Stimulated activated CD4-positive, alpha-beta T cell treated with anti-CD3 and anti-CD28 coated beads, Interleukin-12 subunit alpha, Interleukin-12 subunit beta, amount 100 ng/mL, for 24 hours (primary cell): ENCODE measurements around the gene ARCN1.

Experiments
- DNase-seq, 2 experiments: peaks; one replicate each; pipeline ENCODE4 v3.0.0-alpha.2; 2020; ENCODE audit warnings: low read depth in 2 of 2

The ARCN1 gene

DNA sequence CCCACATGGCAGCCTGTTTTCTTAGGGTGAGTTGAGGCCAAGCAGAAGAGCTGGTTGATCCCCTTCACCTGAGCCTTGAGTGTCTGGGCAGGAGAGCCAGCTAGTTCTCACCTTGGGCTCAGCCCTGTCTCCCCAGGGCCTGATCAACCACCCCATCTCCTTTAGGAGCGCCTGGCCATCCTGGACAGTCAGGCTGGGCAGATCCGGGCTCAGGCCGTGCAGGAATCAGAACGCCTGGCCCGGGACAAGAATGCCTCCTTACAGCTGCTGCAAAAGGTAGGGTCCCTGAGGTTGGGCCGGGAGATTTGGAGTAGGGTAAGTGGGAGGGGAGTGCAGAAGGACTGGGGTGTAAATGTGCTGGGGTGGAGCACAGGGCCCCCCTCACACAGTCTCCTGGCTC is 66.5 kb downstream of the ARCN1 start:
- no peak for DNase-seq

DNA sequence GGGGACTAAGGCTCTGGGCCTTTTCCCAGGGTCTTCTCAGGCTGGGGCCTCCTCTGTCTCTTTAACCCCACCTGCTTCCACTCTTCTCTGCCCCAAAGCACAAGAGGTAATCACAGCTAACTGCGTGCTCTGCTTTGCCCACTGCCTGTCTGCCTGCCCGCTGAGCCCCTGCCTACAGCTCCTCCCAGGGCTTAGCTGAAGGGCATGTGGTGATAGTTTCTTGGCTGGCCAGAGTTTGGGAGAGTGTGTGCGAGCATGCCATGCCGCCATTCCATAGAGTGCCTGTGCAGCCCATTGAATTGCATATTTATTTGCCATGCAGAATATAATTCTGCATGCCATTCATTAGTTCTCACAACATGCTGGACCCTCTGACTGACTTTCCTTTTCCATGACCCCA is 67.7 kb downstream of the ARCN1 start:
- DNase-seq = no peak

DNA sequence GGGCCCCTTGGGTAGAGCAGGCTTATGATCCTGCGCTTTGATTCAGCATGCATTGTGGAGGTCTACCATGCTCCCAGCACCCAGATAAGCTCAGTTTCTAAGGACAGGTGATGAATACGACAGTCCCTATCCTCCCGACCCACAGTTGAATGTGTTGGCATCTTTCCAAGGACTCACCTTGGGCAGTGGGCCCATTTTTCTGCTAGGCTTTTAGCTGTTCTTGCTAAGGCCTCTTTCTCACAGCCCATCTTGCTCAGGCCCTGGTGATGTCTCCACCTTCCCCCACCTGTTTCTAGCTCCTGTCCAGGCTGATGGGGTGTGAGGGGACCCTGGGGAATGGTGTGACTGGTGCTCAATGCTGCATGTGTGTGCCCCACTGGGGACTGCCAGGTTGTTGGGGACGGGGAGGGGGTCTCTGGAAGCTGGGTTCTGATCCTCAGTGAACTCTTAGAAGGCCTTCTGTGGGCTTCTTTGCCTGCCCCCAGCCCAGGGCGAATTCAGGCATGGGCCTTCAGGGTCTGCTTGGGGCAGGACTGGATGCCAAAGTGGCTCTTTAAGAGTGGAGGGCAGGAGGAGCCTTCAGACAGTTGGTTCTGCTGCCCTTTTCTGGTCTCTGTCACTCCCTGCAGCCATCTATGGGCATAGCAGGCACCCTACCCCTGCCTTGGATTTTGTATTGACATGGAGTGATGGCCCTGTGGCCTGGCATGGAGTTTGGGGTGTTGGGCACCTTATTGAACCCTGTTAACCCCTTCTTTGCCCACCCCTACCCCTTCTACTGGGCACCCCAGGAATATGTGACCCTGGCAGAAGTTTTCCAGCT is 68.3 kb downstream of the ARCN1 start:
- DNase-seq = no peak

DNA sequence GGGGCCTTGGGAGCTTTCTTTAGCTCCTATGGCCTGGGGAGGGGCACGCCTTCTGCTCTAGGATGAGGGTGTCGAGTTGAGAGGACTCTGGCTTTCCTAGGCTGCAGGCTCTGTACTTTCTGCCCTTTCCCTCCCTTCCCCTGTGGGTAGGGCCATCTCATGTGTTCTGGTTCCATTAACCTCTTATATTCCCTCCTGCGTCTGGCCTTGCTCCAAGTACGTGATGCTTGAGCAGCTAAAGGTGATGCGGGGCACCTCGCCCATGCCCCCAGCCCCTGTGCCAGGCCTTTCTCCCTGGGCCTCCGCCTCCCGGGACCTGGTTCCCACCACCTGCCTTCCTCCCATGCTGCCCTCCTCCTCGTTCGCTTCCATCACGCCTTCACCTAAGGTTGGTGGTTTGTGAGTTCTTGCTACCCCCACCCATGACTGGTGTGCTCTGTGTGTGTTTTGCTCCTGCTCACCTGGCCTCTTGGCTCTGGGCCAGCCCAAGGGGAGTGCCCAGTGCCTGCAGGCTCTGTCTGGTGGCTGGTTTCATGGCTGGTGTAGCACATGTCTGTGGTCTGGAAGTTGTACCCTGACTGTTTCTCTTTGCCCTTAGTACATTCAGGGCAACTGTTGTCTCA is 69.3 kb downstream of the ARCN1 start:
- DNase-seq = no peak

DNA sequence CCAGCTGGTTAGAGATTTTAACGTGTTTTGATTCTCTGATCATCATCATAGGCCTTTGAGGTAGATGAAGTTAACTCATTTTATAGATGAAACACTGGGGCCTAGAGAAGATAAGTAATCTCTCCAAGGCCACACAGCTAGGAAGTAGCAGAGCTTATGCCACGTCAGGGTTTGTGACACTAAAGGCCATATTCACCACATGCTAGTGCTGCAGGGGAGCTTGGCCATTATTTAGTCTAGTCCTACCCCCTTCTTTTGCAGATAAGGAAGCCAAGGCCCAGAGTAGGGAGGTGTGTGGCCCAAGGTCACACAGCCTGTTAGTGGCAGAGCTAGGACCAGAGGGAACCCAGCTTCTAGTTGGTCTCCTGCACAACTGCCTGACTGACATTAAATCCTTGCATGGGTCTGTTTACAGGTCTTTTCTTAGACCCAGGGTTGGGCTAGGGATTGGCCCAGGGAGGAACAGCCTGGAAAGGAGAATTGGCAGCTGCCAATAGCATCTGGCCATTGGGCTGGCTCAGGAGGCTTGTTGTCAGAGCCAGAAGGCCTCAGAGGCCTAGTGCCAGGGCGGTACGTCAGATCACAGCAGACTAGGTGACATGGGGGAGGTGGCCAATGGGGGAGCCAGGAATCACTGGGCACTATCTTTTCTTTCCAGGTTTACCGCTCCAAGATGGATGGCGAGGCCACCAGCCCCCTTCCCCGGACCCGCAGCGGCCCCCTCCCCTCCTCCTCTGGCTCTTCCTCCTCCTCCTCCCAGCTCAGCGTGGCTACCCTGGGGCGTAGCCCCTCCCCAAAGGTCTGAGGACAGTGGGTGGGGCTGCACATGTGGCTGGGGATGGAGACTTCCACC is 71.2 kb downstream of the ARCN1 start:
- no peak for DNase-seq

DNA sequence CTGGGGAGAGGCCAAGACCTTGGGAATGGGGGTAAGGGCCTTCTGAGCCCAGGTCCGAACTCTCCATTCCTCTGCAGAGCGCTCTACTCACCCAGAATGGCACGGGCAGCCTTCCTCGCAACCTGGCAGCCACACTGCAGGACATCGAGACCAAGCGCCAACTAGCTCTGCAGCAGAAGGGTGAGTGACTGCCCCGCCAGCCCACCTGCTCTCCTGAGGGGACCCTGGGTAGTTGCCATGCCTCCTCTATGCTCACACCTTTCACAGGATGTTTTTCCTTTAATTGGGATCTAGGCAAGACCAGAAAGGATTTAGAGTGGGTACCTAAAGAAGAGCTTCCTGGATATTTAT is 71.8 kb downstream of the ARCN1 start:
- DNase-seq = no peak

DNA sequence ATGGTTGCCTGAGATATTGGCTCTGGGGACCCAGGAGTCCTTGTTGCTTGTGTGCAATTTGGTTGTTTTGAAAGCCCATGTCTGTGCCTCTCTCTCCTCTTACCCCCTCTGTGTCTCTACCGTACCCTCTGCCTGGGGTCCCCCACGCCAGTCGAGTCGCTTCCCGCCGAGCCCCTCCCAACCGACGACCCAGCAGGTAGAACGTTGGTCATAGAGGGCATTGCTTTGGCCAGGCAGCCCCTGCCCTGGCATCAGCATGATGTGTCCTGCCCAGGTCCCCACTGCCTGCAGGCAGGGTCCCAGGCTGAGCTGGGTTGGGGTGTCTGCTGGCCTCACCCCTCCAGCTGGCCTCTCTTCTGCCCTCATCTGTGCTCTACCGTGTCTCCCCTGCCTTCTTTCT is 72.3 kb downstream of the ARCN1 start:
- no peak for DNase-seq

DNA sequence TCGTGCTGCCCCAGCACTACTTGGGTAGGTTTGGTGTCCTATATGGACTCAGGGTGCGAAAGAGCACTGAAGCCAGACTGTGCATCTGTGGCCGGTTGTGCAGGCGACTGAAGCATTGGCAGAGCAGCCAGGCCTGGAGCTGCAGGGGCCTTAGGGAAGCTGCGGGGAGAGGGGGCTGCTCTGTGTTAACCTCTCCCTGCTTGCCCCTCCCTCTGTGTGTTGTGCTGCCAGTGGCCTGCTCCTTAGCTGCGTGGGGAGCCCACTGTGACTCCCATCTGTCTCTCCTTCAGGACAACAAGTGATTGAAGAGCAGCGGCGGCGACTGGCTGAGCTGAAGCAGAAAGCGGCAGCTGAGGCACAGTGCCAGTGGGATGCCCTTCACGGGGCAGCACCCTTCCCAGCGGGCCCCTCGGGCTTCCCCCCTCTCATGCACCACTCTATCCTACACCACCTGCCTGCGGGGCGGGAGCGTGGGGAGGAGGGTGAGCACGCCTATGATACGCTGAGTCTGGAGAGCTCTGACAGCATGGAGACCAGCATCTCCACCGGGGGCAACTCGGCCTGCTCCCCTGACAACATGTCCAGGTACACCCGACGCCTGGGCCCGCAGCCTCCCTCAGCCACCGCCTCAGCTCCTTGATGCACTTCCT is 73.0 kb downstream of the ARCN1 start:
- no peak for DNase-seq

DNA sequence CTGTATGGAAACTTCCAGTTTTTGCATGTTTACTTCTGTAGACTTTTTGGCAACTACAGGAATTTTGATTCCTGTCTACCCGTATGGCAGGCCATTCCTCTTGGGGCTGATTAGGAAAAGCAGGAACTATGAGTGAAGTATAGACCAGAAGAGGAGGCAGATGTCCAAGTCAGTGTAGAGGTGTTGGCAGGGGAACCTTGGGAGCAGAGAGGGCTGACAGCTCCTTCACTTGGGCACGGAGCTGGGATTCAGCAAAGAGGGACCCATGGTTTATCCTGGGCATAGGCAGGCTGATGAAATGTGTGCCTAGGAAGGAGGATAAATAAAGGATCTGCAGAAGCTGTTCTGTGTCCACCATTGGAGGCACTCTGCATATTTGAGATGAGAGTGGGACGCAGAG is 74.2 kb downstream of the ARCN1 start:
- DNase-seq = no peak

DNA sequence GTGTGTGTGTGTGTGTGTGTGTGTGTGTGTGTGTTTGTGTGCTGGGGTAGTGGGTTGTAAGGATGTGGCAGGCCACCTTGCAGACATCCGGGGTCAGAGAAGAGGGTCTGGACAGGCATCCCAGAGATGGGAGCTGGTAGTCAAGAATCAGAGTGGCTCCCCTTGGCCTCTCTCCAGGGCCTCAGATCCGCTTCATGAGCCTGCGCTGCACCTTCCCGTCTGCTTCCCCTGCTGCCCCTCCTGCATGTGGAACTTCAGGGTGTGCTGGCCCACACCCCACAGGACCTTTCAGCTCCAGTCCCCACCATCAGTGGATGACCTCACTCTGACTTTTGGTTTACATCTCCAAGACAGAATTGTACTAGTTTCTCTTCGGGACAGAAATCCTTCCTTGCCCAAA is 76.1 kb downstream of the ARCN1 start:
- no peak for DNase-seq

DNA sequence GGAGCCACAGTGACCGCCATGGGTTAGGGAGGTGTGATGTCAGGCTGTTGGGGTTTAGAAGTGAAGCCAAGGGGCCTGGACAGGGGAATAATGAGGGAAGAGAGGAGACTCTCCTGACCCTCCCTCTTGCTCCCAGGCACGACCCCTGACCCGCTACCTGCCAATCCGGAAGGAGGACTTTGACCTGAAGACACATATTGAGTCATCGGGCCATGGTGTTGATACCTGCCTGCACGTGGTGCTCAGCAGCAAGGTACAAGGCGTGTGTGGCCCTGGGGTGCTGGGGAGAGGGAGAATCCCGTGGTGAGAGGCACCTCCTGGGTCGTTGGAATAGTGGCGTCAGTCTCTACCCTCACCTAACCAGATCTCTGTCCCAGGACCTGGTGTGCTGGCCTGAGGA is 77.7 kb downstream of the ARCN1 start:
- DNase-seq = no peak

DNA sequence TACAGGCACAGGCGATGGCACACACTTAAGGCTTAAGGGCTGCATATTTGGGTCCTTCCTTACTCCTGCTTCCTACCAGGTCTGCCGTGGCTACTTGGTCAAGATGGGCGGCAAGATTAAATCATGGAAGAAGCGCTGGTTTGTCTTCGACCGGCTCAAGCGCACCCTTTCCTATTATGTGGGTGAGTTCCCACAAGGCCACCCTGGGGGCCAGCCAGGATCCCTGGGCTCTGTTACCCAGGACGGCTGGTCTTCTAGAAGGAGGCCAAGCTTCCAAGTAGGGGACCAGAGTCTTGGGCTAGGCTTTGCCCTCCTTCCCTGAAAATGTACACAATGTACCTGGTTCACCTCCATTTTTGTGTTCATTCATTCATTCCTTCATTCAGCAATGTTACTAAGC is 78.2 kb downstream of the ARCN1 start:
- no peak for DNase-seq

DNA sequence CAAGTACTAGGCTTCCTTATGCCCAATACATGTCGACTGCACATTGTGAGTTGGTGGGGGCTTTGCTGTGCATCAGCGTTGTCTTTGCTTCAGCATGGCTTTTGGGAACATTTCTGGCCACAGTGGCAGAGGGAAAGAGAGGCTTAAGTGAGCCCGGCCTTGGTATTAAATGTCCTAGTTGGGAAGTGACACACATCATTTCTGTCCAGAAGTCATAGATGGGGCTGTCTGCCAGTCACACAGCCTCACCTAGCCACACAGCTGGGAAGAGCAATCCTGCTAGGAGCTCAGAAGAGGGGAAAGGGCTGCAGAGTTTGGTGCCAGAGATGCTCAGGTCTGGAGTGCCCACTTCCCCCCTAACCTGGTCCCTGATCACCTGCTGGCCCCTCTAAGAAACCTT is 79.6 kb downstream of the ARCN1 start:
- no peak for DNase-seq
